Suppressor macrophage treated with lipopolysaccharide for 1 hour (primary cell): ENCODE measurements around the gene NFYC.

Experiments used
- DNase-seq, 3 donors: peaks; one replicate each; pipeline ENCODE4 v3.0.0-alpha.2; 2020 to 2022

The NFYC gene

GRCh38 chr1:40740039-40740996 is 48.8 kb downstream of the NFYC start:
- DNase-seq = no peak

- DNase-seq = no peak
Measured at GRCh38 chr1:40740997-40741736, 49.7 kb downstream of the NFYC start.

GRCh38 chr1:40742363-40743061 is 51.0 kb downstream of the NFYC start:
- DNase-seq = peak; percentile 11 to 42 (median 28)

- DNase-seq = no peak
Measured at GRCh38 chr1:40743452-40743851, 51.9 kb downstream of the NFYC start.

GRCh38 chr1:40743860-40744259 is 52.4 kb downstream of the NFYC start:
- DNase-seq = no peak

GRCh38 chr1:40745176-40745575 is 53.7 kb downstream of the NFYC start:
- DNase-seq = no peak

GRCh38 chr1:40746344-40747090 is 55.0 kb downstream of the NFYC start:
- no peak for DNase-seq

- no peak for DNase-seq
Measured at GRCh38 chr1:40748841-40749718, 57.6 kb downstream of the NFYC start.

- DNase-seq = no peak
Measured at GRCh38 chr1:40749817-40750216, 58.3 kb downstream of the NFYC start.

GRCh38 chr1:40750451-40750908 is 59.0 kb downstream of the NFYC start:
- DNase-seq = peak; percentile 8 to 32 (median 24)

GRCh38 chr1:40751802-40752201 is 60.3 kb downstream of the NFYC start:
- no peak for DNase-seq

- no peak for DNase-seq
Measured at GRCh38 chr1:40753142-40753882, 61.8 kb downstream of the NFYC start.

- DNase-seq = no peak
Measured at GRCh38 chr1:40754201-40754600, 62.7 kb downstream of the NFYC start.

- peak; percentile 26 to 68 (median 31) for DNase-seq
Measured at GRCh38 chr1:40755067-40755466, 63.6 kb downstream of the NFYC start.

GRCh38 chr1:40756523-40756922 is 65.0 kb downstream of the NFYC start:
- DNase-seq = no peak

- no peak for DNase-seq
Measured at GRCh38 chr1:40757084-40757483, 65.6 kb downstream of the NFYC start.

- DNase-seq = no peak
Measured at GRCh38 chr1:40758004-40758403, 66.5 kb downstream of the NFYC start.

- DNase-seq = no peak
Measured at GRCh38 chr1:40758578-40759343, 67.3 kb downstream of the NFYC start.

- DNase-seq = no peak
Measured at GRCh38 chr1:40760984-40761383, 69.5 kb downstream of the NFYC start.
